HepG2 (cell line): ENCODE measurements around the gene SLC15A3. TPM values are rescaled to one million over a fixed set of nuclear protein-coding genes. Genes with fewer than 3 reads are reported as not detected.

Source experiments
- ARID5B ChIP-seq: IDR thresholded peaks from 2 replicates; pipeline ENCODE4 v1.4.0; 2020; ENCODE audit warnings: mild to moderate bottlenecking, missing genetic modification reagents
- CENPT ChIP-seq: sonication (generic); formaldehyde crosslinking; IDR thresholded peaks from 2 replicates; pipeline ENCODE4 v1.8.0; 2022; ENCODE audit warnings: low read depth, mild to moderate bottlenecking, moderate library complexity, missing genetic modification reagents
- DNMT3B ChIP-seq: conservative IDR thresholded peaks from 2 replicates; pipeline ENCODE4 v1.6.1; 2016; ENCODE audit warnings: missing biosample characterization, control low read depth
- FOXK2 ChIP-seq: fragments of 450-650 bp; IDR thresholded peaks from 2 replicates; pipeline ENCODE4 v1.6.1; 2016
- HOXA5 ChIP-seq: sonication (generic); formaldehyde crosslinking; IDR thresholded peaks from 2 replicates; pipeline ENCODE4 v1.4.0; 2020; ENCODE audit warnings: missing genetic modification reagents
- RFX5 ChIP-seq: IDR thresholded peaks from 2 replicates; pipeline ENCODE4 v1.6.1; 2011; ENCODE audit warnings: low read depth, low read length, improper control_type of control experiment
- SSRP1 ChIP-seq: IDR thresholded peaks from 2 replicates; pipeline ENCODE4 v1.6.1; 2016; ENCODE audit warnings: control low read depth
- U2AF1 ChIP-seq: fragments of 200-400 bp; formaldehyde crosslinking; optimal IDR thresholded peaks from 2 replicates; pipeline ENCODE3; 2017; ENCODE audit warnings: mild to moderate bottlenecking, low read depth, low read length
- ZNF10 ChIP-seq: sonication (generic); formaldehyde crosslinking; IDR thresholded peaks from 2 replicates; pipeline ENCODE4 v1.4.0; 2020; ENCODE audit warnings: mild to moderate bottlenecking, low read depth, missing genetic modification reagents, borderline replicate concordance
- ZNF407 ChIP-seq: sonication (generic); formaldehyde crosslinking; IDR thresholded peaks from one replicate; pipeline ENCODE4 v1.5.1; 2020; ENCODE audit warnings: mild to moderate bottlenecking, missing genetic modification reagents; ENCODE audit errors: not compliant biosample characterization
- ZNF660 ChIP-seq: sonication (generic); formaldehyde crosslinking; IDR thresholded peaks from 2 replicates; pipeline ENCODE4 v1.5.1; 2020; ENCODE audit warnings: mild to moderate bottlenecking, low read depth, missing genetic modification reagents, borderline replicate concordance
- ZNF747 ChIP-seq: sonication (generic); formaldehyde crosslinking; IDR thresholded peaks from 2 replicates; pipeline ENCODE4 v1.8.1; 2023; ENCODE audit warnings: missing genetic modification reagents, mild to moderate bottlenecking, borderline replicate concordance
- polyA plus RNA-seq, 8 experiments: library from polyadenylated mRNA; depleted of rRNA in 3 of 8; stranded (reverse) in 7 of 8; unstranded in 1 of 8; fragments of >200 nt; fragmentation: Illumina TruSeq in 4 of 8; extraction: Trizol in 4 of 8; gene quantifications; 2 replicates each; pipeline versions ENCODE4 v1.2.1 to v1.2.3, GENCODE V29; 2011 to 2016; ENCODE audit warnings: low read depth in 4 of 8, missing spikeins in 1 of 8, mixed read lengths in 1 of 8; ENCODE audit not compliant: insufficient read depth in 1 of 8
- total RNA-seq, 5 experiments: library from RNA; depleted of rRNA; stranded (reverse); fragments of >200 nt; fragmentation: Illumina TruSeq; extraction: Trizol; gene quantifications; 2 replicates each; pipeline ENCODE4 v1.2.3, GENCODE V29; 2016; ENCODE audit warnings: low read depth in 1 of 5
- TF ChIP-seq, protein P1 (sequence below): sonication (generic); formaldehyde crosslinking; IDR thresholded peaks from 2 replicates; pipeline ENCODE4 v1.5.0; 2020; ENCODE audit warnings: missing genetic modification reagents
- TF ChIP-seq, protein P2 (sequence below): sonication (generic); formaldehyde crosslinking; IDR thresholded peaks from 2 replicates; pipeline ENCODE4 v1.5.1; 2020; ENCODE audit warnings: missing genetic modification reagents, mild to moderate bottlenecking, borderline replicate concordance

SLC15A3 gene
- total and polyA plus RNA-seq, 2 of the 13 experiments (the other 11 are each of a cell fraction or from before 2014, with no cell fraction given) = 0.45 to 0.77 TPM

DNA sequence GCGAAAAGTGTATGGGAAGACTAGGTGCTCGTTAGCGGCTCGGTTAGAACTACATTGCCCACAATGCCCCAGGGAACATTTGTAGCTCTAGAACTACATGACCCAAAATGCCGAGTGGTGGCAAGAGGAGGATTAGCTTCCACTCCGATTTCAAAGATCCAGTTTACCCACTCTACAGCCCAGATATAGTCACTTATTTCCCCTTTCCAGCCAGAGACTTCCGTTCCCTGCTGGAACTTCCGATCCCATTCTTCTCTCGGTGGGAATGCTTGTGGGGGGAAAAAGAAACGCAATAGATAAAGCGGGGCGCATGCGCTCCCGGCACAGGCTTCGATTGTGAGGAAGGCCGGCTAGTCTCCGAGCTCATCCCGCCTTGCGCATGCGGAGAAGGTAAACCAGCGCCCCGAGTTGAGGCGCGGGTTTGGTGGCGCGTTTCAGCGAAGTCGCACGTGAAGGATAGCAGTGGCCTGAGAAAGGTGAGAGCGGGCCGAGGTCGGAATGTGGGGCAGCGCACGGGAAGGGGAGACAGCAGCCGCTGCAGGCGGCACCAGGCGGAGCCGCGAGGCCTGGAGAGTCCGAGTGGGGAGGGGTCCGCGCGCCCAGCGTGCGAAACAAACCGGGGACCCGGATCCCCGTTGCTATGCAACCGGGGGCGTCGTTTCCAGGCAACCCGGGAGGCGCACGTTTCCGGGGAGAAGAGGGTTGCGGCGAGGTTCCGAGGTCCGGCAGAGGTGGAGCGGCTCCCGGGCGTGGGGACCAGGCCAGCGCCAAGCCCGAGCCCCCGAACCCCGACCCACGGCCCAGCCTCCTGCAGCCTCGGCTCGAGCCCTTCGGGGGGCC lies 38.0 kb downstream of the SLC15A3 start, which contains the start of gene TMEM109 (continued):
- peak; percentile 33 for TF ChIP-seq ZNF407 (CRISPR knock-in tag)
- TF ChIP-seq, protein P1, sequence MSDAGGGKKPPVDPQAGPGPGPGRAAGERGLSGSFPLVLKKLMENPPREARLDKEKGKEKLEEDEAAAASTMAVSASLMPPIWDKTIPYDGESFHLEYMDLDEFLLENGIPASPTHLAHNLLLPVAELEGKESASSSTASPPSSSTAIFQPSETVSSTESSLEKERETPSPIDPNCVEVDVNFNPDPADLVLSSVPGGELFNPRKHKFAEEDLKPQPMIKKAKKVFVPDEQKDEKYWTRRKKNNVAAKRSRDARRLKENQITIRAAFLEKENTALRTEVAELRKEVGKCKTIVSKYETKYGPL (CRISPR knock-in tag) = no peak
- no peak for TF ChIP-seq ZNF10 (CRISPR knock-in tag)
- no peak for TF ChIP-seq RFX5
- TF ChIP-seq, protein P2, sequence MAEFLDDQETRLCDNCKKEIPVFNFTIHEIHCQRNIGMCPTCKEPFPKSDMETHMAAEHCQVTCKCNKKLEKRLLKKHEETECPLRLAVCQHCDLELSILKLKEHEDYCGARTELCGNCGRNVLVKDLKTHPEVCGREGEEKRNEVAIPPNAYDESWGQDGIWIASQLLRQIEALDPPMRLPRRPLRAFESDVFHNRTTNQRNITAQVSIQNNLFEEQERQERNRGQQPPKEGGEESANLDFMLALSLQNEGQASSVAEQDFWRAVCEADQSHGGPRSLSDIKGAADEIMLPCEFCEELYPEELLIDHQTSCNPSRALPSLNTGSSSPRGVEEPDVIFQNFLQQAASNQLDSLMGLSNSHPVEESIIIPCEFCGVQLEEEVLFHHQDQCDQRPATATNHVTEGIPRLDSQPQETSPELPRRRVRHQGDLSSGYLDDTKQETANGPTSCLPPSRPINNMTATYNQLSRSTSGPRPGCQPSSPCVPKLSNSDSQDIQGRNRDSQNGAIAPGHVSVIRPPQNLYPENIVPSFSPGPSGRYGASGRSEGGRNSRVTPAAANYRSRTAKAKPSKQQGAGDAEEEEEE (CRISPR knock-in tag) = no peak; the same call in 1 of the 2 replicates
- no peak for TF ChIP-seq CENPT (CRISPR knock-in tag)
- no peak for TF ChIP-seq ARID5B (CRISPR knock-in tag)
- TF ChIP-seq ZNF747 (CRISPR knock-in tag) = 0 out of 2 replicates have a peak, but pooled peaks have one; percentile 36
- TF ChIP-seq U2AF1 = no peak
- TF ChIP-seq HOXA5 (CRISPR knock-in tag) = no peak
- no peak for TF ChIP-seq SSRP1 (CRISPR knock-in tag)
- TF ChIP-seq DNMT3B = no peak
- no peak for TF ChIP-seq FOXK2
- no peak for TF ChIP-seq ZNF660 (CRISPR knock-in tag)
